Measurements from ENCODE around the gene GALNT16.
"Not testable (repeated sequence)": the region's sequence is repeated elsewhere in the genome, so short reads cannot be mapped to it uniquely, and the experiment has no call there.

GALNT16 gene

GRCh38 chr14:69376439-69376838 is 116.5 kb downstream of the GALNT16 start:
- no peak overlapping the region for H3K4me3 ChIP-seq (replicated peaks; ENCODE audit: low read depth, low read length)
- TF ChIP-seq, protein P1, sequence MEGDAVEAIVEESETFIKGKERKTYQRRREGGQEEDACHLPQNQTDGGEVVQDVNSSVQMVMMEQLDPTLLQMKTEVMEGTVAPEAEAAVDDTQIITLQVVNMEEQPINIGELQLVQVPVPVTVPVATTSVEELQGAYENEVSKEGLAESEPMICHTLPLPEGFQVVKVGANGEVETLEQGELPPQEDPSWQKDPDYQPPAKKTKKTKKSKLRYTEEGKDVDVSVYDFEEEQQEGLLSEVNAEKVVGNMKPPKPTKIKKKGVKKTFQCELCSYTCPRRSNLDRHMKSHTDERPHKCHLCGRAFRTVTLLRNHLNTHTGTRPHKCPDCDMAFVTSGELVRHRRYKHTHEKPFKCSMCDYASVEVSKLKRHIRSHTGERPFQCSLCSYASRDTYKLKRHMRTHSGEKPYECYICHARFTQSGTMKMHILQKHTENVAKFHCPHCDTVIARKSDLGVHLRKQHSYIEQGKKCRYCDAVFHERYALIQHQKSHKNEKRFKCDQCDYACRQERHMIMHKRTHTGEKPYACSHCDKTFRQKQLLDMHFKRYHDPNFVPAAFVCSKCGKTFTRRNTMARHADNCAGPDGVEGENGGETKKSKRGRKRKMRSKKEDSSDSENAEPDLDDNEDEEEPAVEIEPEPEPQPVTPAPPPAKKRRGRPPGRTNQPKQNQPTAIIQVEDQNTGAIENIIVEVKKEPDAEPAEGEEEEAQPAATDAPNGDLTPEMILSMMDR (IDR thresholded peaks at IDR 0.05; ENCODE audit: low read length, missing control alignments): no peak
- DNase-seq (ENCODE audit: low read depth): peak; percentile 93

GRCh38 chr14:69378274-69378673 is 118.3 kb downstream of the GALNT16 start:
- TF ChIP-seq, protein P1 (IDR thresholded peaks at IDR 0.05; ENCODE audit: low read length, missing control alignments): no peak
- no peak for DNase-seq (ENCODE audit: low read depth)
- H3K4me3 ChIP-seq (replicated peaks; ENCODE audit: low read depth, low read length): no peak overlapping the region

DNA sequence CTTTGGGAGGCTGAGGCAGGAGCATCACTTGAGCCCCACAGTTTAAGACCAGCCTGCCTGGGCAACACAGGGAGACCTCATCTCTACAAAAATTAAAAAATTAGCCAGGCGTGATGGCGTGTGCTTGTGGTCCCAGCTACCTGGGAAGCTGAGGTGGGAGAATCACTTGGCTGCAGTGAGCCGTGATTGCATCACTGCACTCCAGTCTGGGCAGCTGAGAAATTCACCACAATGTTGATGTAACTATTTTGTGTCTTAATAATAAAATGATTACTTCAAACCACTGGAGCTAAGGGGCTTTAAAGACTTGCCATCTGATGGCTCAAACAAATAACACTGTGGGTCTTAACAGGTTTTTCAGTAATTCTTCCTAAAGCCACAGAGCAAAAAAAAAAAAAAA is 127.4 kb downstream of the GALNT16 start:
- TF ChIP-seq, protein P1 (IDR thresholded peaks at IDR 0.05; ENCODE audit: low read length, missing control alignments): no peak
- H3K4me3 ChIP-seq (replicated peaks; ENCODE audit: low read depth, low read length): no peak overlapping the region
- no peak for DNase-seq (ENCODE audit: low read depth)

DNA sequence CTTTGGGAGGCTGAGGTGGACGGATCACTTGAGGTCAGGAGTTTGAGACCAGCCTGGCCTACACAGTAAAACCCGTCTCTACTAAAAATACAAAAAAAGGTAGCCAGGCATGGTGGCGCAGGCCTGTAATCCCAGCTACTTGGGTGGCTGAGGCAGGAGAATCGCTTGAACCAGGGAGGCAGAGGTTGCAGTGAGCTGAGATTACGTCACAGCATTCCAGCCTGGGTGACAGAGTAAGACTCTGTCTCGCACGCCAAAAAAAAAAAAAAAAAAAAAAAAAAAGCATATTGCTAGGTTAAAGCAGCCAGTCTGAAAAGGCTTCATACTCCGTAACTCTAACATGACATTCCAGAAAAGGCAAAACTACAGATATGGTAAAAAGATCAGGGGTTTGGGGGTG is 131.4 kb downstream of the GALNT16 start:
- H3K4me3 ChIP-seq (replicated peaks; ENCODE audit: low read depth, low read length): not testable (repeated sequence)
- DNase-seq (ENCODE audit: low read depth): peak; percentile 36

- DNase-seq (ENCODE audit: low read depth): no peak
- H3K4me3 ChIP-seq (replicated peaks; ENCODE audit: low read depth, low read length): no peak overlapping the region
These were observed 132.5 kb downstream of the GALNT16 start for GRCh38 chr14:69392481-69392880.

DNA sequence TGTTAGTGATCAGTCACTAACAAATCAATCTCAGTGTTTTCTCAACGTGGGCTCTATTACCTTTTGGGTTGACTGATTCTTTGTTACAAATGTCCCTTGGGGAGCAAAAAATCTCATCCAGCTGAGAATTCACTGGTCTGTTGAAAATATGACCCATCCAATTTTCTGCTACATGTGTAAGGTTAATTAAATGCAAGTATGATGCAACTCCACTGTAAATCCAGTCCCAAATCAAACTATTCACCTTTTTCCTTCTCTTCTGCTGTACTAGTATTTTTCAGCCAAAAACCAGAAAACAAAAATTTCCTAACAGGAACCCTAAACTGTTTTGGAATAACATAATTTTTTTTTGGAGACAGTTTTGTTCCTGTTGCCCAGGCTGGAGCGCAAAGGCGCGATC is 136.0 kb downstream of the GALNT16 start:
- H3K4me3 ChIP-seq (replicated peaks; ENCODE audit: low read depth, low read length): no peak overlapping the region

More at GRCh38 chr14:69392481-69392880, 132.5 kb downstream of the GALNT16 start:
- TF ChIP-seq, protein P1 (IDR thresholded peaks at IDR 0.05; ENCODE audit: low read length, missing control alignments): no peak

DNA sequence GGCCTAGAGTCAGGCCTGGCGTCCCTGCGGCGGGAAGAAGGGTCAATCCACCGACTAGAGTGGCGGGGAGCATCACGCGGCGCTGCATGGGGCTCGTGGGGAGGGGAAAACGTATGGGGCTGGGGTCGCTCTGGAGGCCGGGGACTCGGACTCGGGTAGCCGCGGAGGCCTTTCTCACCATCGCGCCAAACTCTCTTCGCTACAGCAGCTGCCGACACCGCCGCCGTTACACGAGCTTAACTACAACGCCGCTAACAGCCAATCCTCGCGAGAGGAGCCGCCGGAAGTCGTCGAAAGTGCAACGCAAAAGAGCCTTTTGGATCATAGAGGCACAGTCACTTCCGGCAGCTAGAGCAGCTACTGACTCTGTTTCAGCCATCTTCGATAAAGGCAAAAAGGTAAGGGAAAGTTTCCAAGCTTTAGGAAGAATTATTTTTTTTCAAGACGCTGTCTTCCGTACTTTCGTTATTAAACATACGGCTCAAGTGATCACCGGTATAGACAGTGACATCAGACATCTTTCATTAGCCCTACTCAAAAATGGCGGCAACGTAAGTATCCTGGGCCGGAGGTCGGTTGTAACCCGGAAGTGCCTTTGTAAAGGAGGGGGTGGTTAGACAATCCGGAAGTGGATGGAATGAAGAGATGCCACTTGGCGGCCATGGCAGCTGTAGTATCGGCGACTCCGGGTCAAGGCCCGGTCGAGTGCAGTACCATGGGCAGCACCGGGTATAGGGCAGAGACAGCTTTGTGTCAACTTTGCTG is 138.3 kb downstream of the GALNT16 start, which contains the start of the genes ERH and SLC39A9:
Gene ERH, minus strand, starts transcription at position 247 of the 765 bp plus-strand sequence. Its CDS starts 66 bp downstream, at position 181.
Gene SLC39A9, plus strand, starts transcription at position 640 of the 765 bp plus-strand sequence. CDS start 678 bp downstream, outside the sequence.
- peak within 1 kb of the TSS; percentile 95 for H3K4me3 ChIP-seq (replicated peaks; ENCODE audit: low read depth, low read length)
- TF ChIP-seq, protein P1 (IDR thresholded peaks at IDR 0.05; ENCODE audit: low read length, missing control alignments): no peak
- peak; percentile 98 for DNase-seq (ENCODE audit: low read depth)

More for the DNA sequence above, 136.0 kb downstream of the GALNT16 start:
- TF ChIP-seq, protein P1 (IDR thresholded peaks at IDR 0.05; ENCODE audit: low read length, missing control alignments): no peak
- DNase-seq (ENCODE audit: low read depth): no peak

All from fibroblast of pulmonary artery (primary cell).